SJCRH30 (cell line): ENCODE measurements around the gene FARP1. TPM values are rescaled to one million over a fixed set of nuclear protein-coding genes. Genes with fewer than 3 reads are reported as not detected.

Source experiments
- DNase-seq, 2 experiments: peaks; one replicate each; pipeline ENCODE4 v3.0.0-alpha.2; 2015 to 2020
- H3K27ac ChIP-seq: fragments of 250-450 bp; sonication (Bioruptor Pico); 2 replicates; pipeline ENCODE4 v1.5.1; 2020; ENCODE audit warnings: mild to moderate bottlenecking, moderate library complexity
- H3K27me3 ChIP-seq: fragments of 250-450 bp; sonication (Bioruptor Pico); 2 replicates; pipeline ENCODE4 v1.5.1; 2020; ENCODE audit warnings: mild to moderate bottlenecking, moderate library complexity
- H3K36me3 ChIP-seq: fragments of 250-450 bp; sonication (Bioruptor Pico); 2 replicates; pipeline ENCODE4 v1.5.1; 2020; ENCODE audit warnings: mild to moderate bottlenecking, moderate library complexity
- H3K4me1 ChIP-seq: fragments of 250-450 bp; sonication (Bioruptor Pico); 2 replicates; pipeline ENCODE4 v1.5.1; 2020; ENCODE audit warnings: mild to moderate bottlenecking, moderate library complexity
- H3K4me3 ChIP-seq: fragments of 250-450 bp; sonication (Bioruptor Pico); 2 replicates; pipeline ENCODE4 v1.5.1; 2020; ENCODE audit warnings: mild to moderate bottlenecking, moderate library complexity
- H3K9me3 ChIP-seq: fragments of 250-450 bp; sonication (Bioruptor Pico); replicated peaks from 2 replicates; pipeline ENCODE4 v1.5.1; 2020; ENCODE audit warnings: mild to moderate bottlenecking, moderate library complexity
- total RNA-seq: library from RNA; depleted of rRNA; stranded (reverse); fragments of >200 nt; shearing (Covaris generic); gene quantifications from 2 replicates; pipeline ENCODE4 v1.2.3, GENCODE V29; 2014

Gene FARP1
- total RNA-seq, 1 experiment from 2014 or later: 32.5 TPM

- Histone ChIP-seq H3K4me1 (peaks cover 6% of the 10 kb centered on the region), H3K36me3 (peaks cover 4% of the 10 kb centered on the region; the same call in 1 of the 2 replicates), H3K27me3 (no peaks in the 10 kb centered on the region), H3K9me3 (no peaks in the 10 kb centered on the region), H3K27ac (no peak overlapping the region), H3K4me3 (no peak overlapping the region)
- DNase-seq: no peak
These were observed 332.6 kb downstream of the FARP1 start for GRCh38 chr13:98475522-98475921.

DNA sequence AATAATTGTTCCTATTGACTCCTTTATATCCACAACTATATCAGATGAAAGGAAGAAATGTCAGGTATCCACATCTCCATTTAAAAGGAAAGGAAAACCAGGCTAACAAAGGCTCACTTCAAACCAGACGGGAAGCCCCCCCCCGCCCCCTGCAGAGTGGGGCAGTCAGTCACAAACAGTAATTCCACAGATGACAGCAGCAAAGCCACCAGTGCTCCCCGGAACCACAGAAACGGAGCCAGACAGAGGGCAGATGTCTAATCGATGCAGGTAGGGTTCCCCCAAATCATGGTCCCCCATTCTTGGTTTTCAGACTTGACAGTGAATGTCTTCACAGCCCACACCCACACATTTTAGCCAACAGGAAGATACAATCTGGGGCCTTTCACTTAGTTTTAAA lies 333.2 kb downstream of the FARP1 start:
- H3K36me3 ChIP-seq: peaks cover 2% of the 10 kb centered on the region; the same call in 1 of the 2 replicates
- no peaks in the 10 kb centered on the region for H3K9me3 ChIP-seq
- H3K4me1 ChIP-seq: peaks cover 12% of the 10 kb centered on the region
- H3K27ac ChIP-seq: no peak overlapping the region
- DNase-seq: no peak
- no peak overlapping the region for H3K4me3 ChIP-seq
- H3K27me3 ChIP-seq: no peaks in the 10 kb centered on the region

GRCh38 chr13:98476538-98476966 lies 333.7 kb downstream of the FARP1 start:
- Histone ChIP-seq H3K9me3 (no peaks in the 10 kb centered on the region), H3K27me3 (no peaks in the 10 kb centered on the region), H3K36me3 (peaks cover 2% of the 10 kb centered on the region; the same call in 1 of the 2 replicates), H3K27ac (no peak overlapping the region), H3K4me1 (peaks cover 16% of the 10 kb centered on the region), H3K4me3 (no peak overlapping the region)
- no peak for DNase-seq

- H3K27me3 ChIP-seq: no peaks in the 10 kb centered on the region
- H3K27ac ChIP-seq: no peak overlapping the region
- H3K36me3 ChIP-seq: no peaks in the 10 kb centered on the region
- H3K4me1 ChIP-seq: peaks cover 34% of the 10 kb centered on the region
- no peaks in the 10 kb centered on the region for H3K9me3 ChIP-seq
- H3K4me3 ChIP-seq: no peak overlapping the region
- DNase-seq: no peak
These were observed 335.6 kb downstream of the FARP1 start for GRCh38 chr13:98478189-98479129.

- no peak for DNase-seq
- Histone ChIP-seq H3K4me3 (no peak overlapping the region), H3K27ac (no peak overlapping the region), H3K4me1 (peaks cover 43% of the 10 kb centered on the region), H3K36me3 (no peaks in the 10 kb centered on the region), H3K9me3 (no peaks in the 10 kb centered on the region), H3K27me3 (no peaks in the 10 kb centered on the region)
These were observed 336.7 kb downstream of the FARP1 start for GRCh38 chr13:98479496-98480003.

DNA sequence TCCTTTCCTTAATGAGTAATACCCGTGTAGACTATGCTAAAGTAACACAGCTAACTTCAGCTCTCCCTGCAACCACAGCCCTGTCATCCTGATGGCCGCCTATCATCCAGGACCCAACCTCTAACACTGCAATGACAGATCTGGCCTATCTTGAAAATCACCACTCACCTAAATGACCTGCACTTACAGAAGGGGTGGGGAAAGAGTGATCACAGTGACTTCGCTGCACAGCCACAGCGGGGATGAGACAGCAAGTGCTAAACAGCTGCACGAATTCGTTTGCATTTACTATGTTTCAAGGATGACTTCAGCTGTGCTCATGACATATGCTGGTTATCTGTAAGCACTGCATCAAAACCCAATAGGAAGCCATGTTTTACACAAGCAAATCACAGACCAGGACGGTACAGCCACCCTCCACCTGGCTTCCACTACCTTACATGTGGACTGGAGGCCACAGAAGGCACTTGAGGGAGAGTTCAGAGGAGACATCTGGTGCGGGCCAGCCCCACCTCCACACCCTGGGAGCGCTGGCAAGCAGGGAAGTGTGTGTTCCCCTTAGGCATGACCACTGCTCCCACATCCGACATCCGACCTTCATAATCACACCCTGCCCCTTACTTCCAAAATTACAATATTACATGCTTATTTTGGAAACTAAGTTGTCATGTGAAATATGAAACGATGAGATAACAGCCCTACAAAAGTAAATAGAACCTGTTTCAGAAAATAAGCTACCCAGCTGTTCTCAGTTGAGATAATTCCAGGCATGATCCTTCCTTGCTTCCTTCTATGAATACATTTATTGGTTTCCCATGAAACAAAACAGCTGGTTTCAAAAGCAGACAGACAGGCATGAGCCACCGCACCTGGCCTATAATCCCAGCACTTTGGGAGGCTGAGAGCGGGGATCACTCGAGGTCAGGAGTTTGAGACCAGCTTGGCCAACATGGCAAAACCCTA lies 338.3 kb downstream of the FARP1 start:
- Histone ChIP-seq H3K27ac (peak overlapping the region; percentile 82), H3K4me1 (peaks cover 55% of the 10 kb centered on the region), H3K36me3 (no peaks in the 10 kb centered on the region), H3K9me3 (no peaks in the 10 kb centered on the region), H3K27me3 (no peaks in the 10 kb centered on the region), H3K4me3 (no peak overlapping the region)
- DNase-seq: peak; percentile 71 to 85

- Histone ChIP-seq H3K4me1 (peaks cover 53% of the 10 kb centered on the region), H3K4me3 (no peak overlapping the region), H3K27me3 (no peaks in the 10 kb centered on the region), H3K36me3 (no peaks in the 10 kb centered on the region), H3K27ac (peak overlapping the region; percentile 94), H3K9me3 (no peaks in the 10 kb centered on the region)
- peak; percentile 49 to 60 for DNase-seq
These were observed 339.9 kb downstream of the FARP1 start for GRCh38 chr13:98482476-98483444.

GRCh38 chr13:98483601-98484288 lies 340.9 kb downstream of the FARP1 start:
- Histone ChIP-seq H3K4me3 (peak overlapping the region; percentile 41; the same call in 1 of the 2 replicates), H3K27me3 (no peaks in the 10 kb centered on the region), H3K27ac (peak overlapping the region; percentile 94), H3K4me1 (peaks cover 53% of the 10 kb centered on the region), H3K9me3 (no peaks in the 10 kb centered on the region), H3K36me3 (no peaks in the 10 kb centered on the region)
- peak in 1 of 2 experiments; percentile 25 for DNase-seq

DNA sequence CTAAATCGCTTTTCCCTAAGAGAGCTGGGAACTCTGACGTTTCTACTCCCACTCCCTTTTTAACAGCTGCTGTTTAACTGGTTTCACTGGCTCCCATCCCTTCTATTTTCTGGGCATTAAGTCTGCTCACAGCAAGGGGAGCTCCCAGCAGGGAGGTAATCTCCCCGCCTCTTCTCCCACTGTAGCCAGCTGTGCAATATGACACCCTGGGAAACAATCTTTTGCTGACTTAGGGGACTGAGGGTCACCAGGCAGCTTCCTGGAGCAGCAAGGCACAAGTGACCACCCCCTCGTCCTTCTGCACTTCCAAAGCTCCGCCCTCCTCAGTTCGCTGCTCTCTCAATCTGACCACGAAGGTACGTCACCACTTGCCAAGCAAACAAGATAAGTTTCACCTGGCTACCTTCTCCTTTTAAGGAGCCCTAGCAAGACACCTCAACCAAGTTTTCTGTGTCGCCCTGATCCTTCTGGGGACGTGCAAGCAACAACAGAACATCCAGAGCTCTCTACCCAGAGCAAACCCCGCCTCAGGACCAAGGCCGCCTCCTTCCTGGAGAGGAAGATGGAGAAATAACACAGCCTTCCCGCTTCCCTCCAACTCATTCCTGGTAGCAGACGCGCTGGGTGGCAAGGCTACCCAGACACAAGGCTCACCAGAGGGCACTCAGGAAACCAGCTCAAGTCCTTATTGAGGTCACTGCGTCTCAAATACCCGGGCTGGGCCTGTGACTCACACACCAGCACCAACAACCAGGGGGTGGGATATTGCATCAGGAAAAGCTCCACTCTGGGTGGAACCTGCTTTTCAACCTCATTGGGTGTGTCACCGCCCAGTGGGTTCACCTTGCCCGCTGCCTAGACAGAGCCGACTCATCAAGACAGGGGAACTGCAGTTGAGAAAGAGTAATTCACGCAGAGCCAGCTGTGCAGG lies 341.7 kb downstream of the FARP1 start:
- Histone ChIP-seq H3K27me3 (no peaks in the 10 kb centered on the region), H3K27ac (peak overlapping the region; percentile 94), H3K9me3 (no peaks in the 10 kb centered on the region), H3K4me3 (peak overlapping the region; percentile 41), H3K36me3 (no peaks in the 10 kb centered on the region), H3K4me1 (peaks cover 53% of the 10 kb centered on the region)
- peak; percentile 88 to 95 for DNase-seq

DNA sequence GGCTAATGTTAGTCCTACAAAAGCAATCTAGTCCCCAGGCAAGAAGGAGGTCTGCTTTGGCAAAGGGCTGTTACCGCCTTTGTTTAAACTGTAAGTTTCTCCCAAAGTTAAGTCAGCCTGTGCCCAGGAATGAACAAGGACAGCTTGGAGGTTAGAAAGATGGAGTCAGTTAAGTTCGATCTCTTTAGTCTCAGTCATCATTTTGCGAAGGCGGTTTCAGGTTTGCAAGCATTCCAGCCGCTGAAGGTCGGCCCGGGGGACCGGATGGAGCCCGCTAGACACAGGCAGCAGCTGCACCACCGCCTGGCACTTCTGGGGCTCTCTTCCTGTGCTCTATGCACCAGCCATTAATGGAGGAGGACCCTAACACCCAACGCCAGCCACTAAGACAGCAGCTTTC lies 342.7 kb downstream of the FARP1 start:
- H3K9me3 ChIP-seq: no peaks in the 10 kb centered on the region

GRCh38 chr13:98486412-98486811 lies 343.5 kb downstream of the FARP1 start:
- Histone ChIP-seq H3K4me3 (no peak overlapping the region), H3K27ac (no peak overlapping the region), H3K27me3 (no peaks in the 10 kb centered on the region), H3K9me3 (no peaks in the 10 kb centered on the region), H3K4me1 (peaks cover 40% of the 10 kb centered on the region), H3K36me3 (no peaks in the 10 kb centered on the region)
- no peak for DNase-seq

More for the DNA sequence above, 342.7 kb downstream of the FARP1 start:
- peak overlapping the region; percentile 94 for H3K27ac ChIP-seq
- H3K4me1 ChIP-seq: peaks cover 49% of the 10 kb centered on the region
- H3K27me3 ChIP-seq: no peaks in the 10 kb centered on the region
- H3K4me3 ChIP-seq: no peak overlapping the region; the same call in 1 of the 2 replicates
- no peaks in the 10 kb centered on the region for H3K36me3 ChIP-seq
- peak; percentile 42 to 48 for DNase-seq

DNA sequence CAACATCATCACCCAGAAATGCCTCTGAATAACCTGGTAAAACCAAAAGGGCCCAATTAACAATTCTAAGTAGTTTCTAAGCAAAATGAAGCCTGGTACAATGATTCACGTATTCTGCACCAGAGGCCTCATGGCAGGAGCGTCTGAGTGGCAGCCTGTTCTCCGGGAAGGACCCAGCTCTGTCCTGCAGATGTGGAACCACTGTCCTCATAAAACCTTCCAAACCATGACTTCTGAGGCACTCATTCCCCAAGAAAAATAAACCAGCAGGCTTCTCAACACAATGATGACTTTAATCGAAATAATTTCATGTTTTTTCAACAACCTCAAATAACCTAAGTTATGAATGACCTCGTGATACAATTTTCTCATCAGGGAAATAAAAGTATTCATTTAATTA lies 344.1 kb downstream of the FARP1 start:
- Histone ChIP-seq H3K27ac (no peak overlapping the region), H3K9me3 (no peaks in the 10 kb centered on the region), H3K4me1 (peaks cover 34% of the 10 kb centered on the region), H3K36me3 (no peaks in the 10 kb centered on the region), H3K4me3 (no peak overlapping the region), H3K27me3 (no peaks in the 10 kb centered on the region)
- no peak for DNase-seq
